Heart left ventricle (tissue), 13 donors: ENCODE data around the gene MKKS.

Experiments used
- POLR2A ChIP-seq, 2 donors: fragments of 450-650 bp; IDR thresholded peaks; one replicate each; pipeline ENCODE4 v1.6.1; 2017; ENCODE audit warnings: antibody characterized with exemption in 2 of 2, mild to moderate bottlenecking in 2 of 2, moderate library complexity in 2 of 2
- TF ChIP-seq, protein P1 (sequence below), 12 donors: fragments of 200-600 bp; sonication (generic) in 4 of 12; IDR thresholded peaks; one replicate each; pipeline versions ENCODE4 v1.5.0 to v1.8.0; 2018 to 2022; ENCODE audit warnings: antibody characterized with exemption in 12 of 12, mild to moderate bottlenecking in 5 of 12
- donor health status: ischemic (EF 13 %, LVEDD 7.1; RV severe dilation, severe dysfunction).
- donor health status: DM: no; HTN: yes; CAD: no.
- donor health status: DM: no; HTN: no; CAD: no.
- donor health status: ischemic (EF 25% LVEDD 6.9; RV normal size, moderate dysfunction).
- donor health status: ischemic (EF 25% LVEDD 5.7; RV mildly dilated, moderate dysfunction).
- donor health status: ischemic (EF 35%, LVEDD 5.7; RV mildly dilated, moderate dysfunction).
- donor health status: nonischemic (EF 11% LVEDD 7.7; RV severe dilation, severe dysfunction).
- donor health status: DM: yes; HTN: yes; CAD: no.
- donor health status: PGD.
- donor health status: ischemic (EF 29% LVEDD 5.4; RV normal size, mild dysfunction).
- donor health status: nonischemic (EF 23%, LVEDD 6.1; RV moderate dilation, normal function).

DNA sequence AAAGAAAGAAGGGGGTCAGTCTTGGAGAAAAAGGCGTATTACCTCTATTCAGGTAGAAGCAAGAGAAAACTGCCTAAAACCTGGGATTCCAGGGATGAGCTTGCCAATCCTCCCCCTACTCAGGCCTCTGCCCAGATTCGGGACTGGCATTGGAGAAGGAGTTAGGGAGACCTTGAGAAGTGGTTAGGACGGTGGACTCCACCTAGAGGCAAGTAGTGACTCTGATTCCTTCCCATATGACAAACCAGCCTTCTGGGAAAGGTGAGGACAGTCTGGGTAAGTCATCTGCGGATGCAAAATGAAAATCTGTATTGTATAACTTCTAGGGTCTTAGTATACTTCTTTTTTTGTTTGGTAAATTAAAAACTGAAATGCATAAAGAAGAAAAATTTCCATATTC lies 44.9 kb upstream of the MKKS start:
- TF ChIP-seq, protein P1, sequence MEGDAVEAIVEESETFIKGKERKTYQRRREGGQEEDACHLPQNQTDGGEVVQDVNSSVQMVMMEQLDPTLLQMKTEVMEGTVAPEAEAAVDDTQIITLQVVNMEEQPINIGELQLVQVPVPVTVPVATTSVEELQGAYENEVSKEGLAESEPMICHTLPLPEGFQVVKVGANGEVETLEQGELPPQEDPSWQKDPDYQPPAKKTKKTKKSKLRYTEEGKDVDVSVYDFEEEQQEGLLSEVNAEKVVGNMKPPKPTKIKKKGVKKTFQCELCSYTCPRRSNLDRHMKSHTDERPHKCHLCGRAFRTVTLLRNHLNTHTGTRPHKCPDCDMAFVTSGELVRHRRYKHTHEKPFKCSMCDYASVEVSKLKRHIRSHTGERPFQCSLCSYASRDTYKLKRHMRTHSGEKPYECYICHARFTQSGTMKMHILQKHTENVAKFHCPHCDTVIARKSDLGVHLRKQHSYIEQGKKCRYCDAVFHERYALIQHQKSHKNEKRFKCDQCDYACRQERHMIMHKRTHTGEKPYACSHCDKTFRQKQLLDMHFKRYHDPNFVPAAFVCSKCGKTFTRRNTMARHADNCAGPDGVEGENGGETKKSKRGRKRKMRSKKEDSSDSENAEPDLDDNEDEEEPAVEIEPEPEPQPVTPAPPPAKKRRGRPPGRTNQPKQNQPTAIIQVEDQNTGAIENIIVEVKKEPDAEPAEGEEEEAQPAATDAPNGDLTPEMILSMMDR (IDR thresholded peaks at IDR 0.05), result no peak
- no peak for TF ChIP-seq POLR2A (IDR thresholded peaks at IDR 0.05)
